HepG2 (cell line): ENCODE measurements around the gene UBQLN4. TPM values are rescaled to one million over a fixed set of nuclear protein-coding genes. Genes with fewer than 3 reads are reported as not detected.
A peak's percentile ranks its signal among the peaks of the same experiment; 100 is the strongest.

Experiments
- AFF4 ChIP-seq: sonication (generic); formaldehyde crosslinking; IDR thresholded peaks from 2 replicates; pipeline ENCODE4 v1.4.0; 2020; ENCODE audit warnings: missing genetic modification reagents
- CHCHD3 ChIP-seq: sonication (generic); formaldehyde crosslinking; IDR thresholded peaks from 2 replicates; pipeline ENCODE4 v1.8.0; 2022; ENCODE audit warnings: mild to moderate bottlenecking, missing genetic modification reagents, moderate library complexity
- ELF4 ChIP-seq: sonication (generic); formaldehyde crosslinking; IDR thresholded peaks from 2 replicates; pipeline ENCODE4 v1.5.0; 2020; ENCODE audit warnings: missing genetic modification reagents, mild to moderate bottlenecking, moderate library complexity, borderline replicate concordance
- RAD51 ChIP-seq: fragments of 450-650 bp; IDR thresholded peaks from 2 replicates; pipeline ENCODE4 v1.6.1; 2016; ENCODE audit warnings: borderline replicate concordance
- SMAD3 ChIP-seq: sonication (generic); formaldehyde crosslinking; IDR thresholded peaks from 2 replicates; pipeline ENCODE4 v1.4.0; 2020; ENCODE audit warnings: missing genetic modification reagents
- ZBTB2 ChIP-seq: sonication (generic); formaldehyde crosslinking; IDR thresholded peaks from 2 replicates; pipeline ENCODE4 v1.8.0; 2022; ENCODE audit warnings: low read depth, missing genetic modification reagents
- ZBTB34 ChIP-seq: sonication (generic); formaldehyde crosslinking; IDR thresholded peaks from 2 replicates; pipeline ENCODE4 v1.8.0; 2022; ENCODE audit warnings: mild to moderate bottlenecking, missing genetic modification reagents
- ZC3H4 ChIP-seq: sonication (generic); formaldehyde crosslinking; IDR thresholded peaks from 2 replicates; pipeline ENCODE4 v1.4.0; 2020; ENCODE audit warnings: missing genetic modification reagents, borderline replicate concordance
- ZNF281 ChIP-seq: sonication (generic); formaldehyde crosslinking; IDR thresholded peaks from 2 replicates; pipeline ENCODE4 v1.4.0; 2020; ENCODE audit warnings: missing genetic modification reagents, borderline replicate concordance
- ZNF441 ChIP-seq: sonication (generic); formaldehyde crosslinking; IDR thresholded peaks from 2 replicates; pipeline ENCODE4 v1.7.0; 2021; ENCODE audit warnings: missing genetic modification reagents, borderline replicate concordance
- ZNF562 ChIP-seq: sonication (generic); formaldehyde crosslinking; IDR thresholded peaks from 2 replicates; pipeline ENCODE4 v1.8.0; 2022; ENCODE audit warnings: missing genetic modification reagents, borderline replicate concordance
- ZNF792 ChIP-seq: IDR thresholded peaks from 2 replicates; pipeline ENCODE4 v1.6.1; 2016
- polyA plus RNA-seq, 8 experiments: library from polyadenylated mRNA; depleted of rRNA in 3 of 8; stranded (reverse) in 7 of 8; unstranded in 1 of 8; fragments of >200 nt; fragmentation: Illumina TruSeq in 4 of 8; extraction: Trizol in 4 of 8; gene quantifications; 2 replicates each; pipeline versions ENCODE4 v1.2.1 to v1.2.3, GENCODE V29; 2011 to 2016; ENCODE audit warnings: low read depth in 4 of 8, missing spikeins in 1 of 8, mixed read lengths in 1 of 8; ENCODE audit not compliant: insufficient read depth in 1 of 8
- total RNA-seq, 5 experiments: library from RNA; depleted of rRNA; stranded (reverse); fragments of >200 nt; fragmentation: Illumina TruSeq; extraction: Trizol; gene quantifications; 2 replicates each; pipeline ENCODE4 v1.2.3, GENCODE V29; 2016; ENCODE audit warnings: low read depth in 1 of 5
- TF ChIP-seq, protein P1 (sequence below): sonication (generic); formaldehyde crosslinking; IDR thresholded peaks from 2 replicates; pipeline ENCODE4 v1.4.0; 2020; ENCODE audit warnings: missing genetic modification reagents, borderline replicate concordance

The UBQLN4 gene
- total and polyA plus RNA-seq, 2 of the 13 experiments (the other 11 are each of a cell fraction or from before 2014, with no cell fraction given): 31.5 to 39.8 TPM

DNA sequence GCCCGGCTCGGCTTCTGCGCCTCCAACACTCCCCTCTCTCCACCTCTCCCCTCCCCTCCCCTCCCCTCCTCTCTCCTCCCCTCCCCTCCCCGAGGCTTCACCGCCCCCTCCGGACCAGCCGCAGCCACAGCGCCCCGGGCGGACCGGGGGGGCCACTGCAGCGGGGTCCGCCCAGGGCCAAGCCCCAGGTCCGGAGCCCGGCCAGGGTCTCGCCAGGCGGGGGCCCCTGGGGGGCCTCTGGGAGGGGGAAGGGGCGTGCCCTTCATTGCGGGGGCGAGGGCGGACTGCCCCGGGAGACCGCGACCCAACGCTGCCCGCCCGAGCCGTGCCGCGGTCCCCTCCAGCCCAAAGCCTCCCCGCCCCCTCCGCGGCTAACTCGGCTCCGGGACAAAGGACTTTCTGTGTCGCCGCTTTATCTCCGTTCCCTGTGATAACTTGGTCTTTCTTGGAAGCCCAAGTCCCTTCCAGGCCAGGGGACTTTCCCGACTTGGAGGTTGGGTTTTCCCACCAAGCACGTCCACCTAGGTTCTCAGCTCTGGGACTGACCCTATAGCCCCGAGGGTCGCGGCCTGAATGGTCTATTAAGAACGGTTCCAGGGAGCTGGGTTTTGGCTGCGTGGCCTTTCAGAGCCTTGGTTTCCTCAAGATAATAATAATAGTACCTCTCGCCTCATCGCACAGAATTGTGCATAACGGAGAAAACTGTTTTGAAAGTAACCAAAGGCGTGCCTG, at the start of gene UBQLN4 (continued):
- TF ChIP-seq, protein P1, sequence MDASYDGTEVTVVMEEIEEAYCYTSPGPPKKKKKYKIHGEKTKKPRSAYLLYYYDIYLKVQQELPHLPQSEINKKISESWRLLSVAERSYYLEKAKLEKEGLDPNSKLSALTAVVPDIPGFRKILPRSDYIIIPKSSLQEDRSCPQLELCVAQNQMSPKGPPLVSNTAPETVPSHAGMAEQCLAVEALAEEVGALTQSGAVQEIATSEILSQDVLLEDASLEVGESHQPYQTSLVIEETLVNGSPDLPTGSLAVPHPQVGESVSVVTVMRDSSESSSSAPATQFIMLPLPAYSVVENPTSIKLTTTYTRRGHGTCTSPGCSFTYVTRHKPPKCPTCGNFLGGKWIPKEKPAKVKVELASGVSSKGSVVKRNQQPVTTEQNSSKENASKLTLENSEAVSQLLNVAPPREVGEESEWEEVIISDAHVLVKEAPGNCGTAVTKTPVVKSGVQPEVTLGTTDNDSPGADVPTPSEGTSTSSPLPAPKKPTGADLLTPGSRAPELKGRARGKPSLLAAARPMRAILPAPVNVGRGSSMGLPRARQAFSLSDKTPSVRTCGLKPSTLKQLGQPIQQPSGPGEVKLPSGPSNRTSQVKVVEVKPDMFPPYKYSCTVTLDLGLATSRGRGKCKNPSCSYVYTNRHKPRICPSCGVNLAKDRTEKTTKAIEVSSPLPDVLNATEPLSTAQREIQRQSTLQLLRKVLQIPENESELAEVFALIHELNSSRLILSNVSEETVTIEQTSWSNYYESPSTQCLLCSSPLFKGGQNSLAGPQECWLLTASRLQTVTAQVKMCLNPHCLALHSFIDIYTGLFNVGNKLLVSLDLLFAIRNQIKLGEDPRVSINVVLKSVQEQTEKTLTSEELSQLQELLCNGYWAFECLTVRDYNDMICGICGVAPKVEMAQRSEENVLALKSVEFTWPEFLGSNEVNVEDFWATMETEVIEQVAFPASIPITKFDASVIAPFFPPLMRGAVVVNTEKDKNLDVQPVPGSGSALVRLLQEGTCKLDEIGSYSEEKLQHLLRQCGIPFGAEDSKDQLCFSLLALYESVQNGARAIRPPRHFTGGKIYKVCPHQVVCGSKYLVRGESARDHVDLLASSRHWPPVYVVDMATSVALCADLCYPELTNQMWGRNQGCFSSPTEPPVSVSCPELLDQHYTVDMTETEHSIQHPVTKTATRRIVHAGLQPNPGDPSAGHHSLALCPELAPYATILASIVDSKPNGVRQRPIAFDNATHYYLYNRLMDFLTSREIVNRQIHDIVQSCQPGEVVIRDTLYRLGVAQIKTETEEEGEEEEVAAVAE (CRISPR knock-in tag): no peak
- TF ChIP-seq ZNF792: no peak
- TF ChIP-seq SMAD3: no peak
- TF ChIP-seq ELF4 (CRISPR knock-in tag): peak; percentile 63; the same call in 1 of the 2 replicates
- TF ChIP-seq ZC3H4 (CRISPR knock-in tag): peak; percentile 82; the same call in 1 of the 2 replicates
- TF ChIP-seq CHCHD3 (CRISPR knock-in tag): no peak
- 0 out of 2 replicates have a peak, but pooled peaks have one; percentile 29 for TF ChIP-seq AFF4 (CRISPR knock-in tag)
- TF ChIP-seq RAD51: no peak
- TF ChIP-seq ZBTB2 (CRISPR knock-in tag): 0 out of 2 replicates have a peak, but pooled peaks have one; percentile 46
- no peak for TF ChIP-seq ZBTB34 (CRISPR knock-in tag)
- no peak for TF ChIP-seq ZNF441
- no peak for TF ChIP-seq ZNF281 (CRISPR knock-in tag)
- TF ChIP-seq ZNF562 (CRISPR knock-in tag): no peak
